ENCODE data around the gene TPRN. TPM values are rescaled to one million over a fixed set of nuclear protein-coding genes. Genes with fewer than 3 reads are reported as not detected.

TPRN gene
- total and polyA plus RNA-seq, 9 of the 15 experiments (the other 6 are each of a cell fraction or from before 2014, with no cell fraction given), result 0.31 to 31.9 (median 4.4) TPM

- TF ChIP-seq GTF2E2 (tag; IDR thresholded peaks at IDR 0.05), result no peak
- no peak for TF ChIP-seq DACH1 (IDR thresholded peaks at IDR 0.05; ENCODE audit: partially characterized antibody)
- no peak for TF ChIP-seq MIER1 (IDR thresholded peaks at IDR 0.05; ENCODE audit: low read depth)
- no peak for TF ChIP-seq ZNF316 (IDR thresholded peaks at IDR 0.05)
- no peak for TF ChIP-seq TCF3 (CRISPR knock-in tag; IDR thresholded peaks at IDR 0.05)
- TF ChIP-seq ZNF431 (CRISPR knock-in tag; IDR thresholded peaks at IDR 0.05), result no peak
Observed at GRCh38 chr9:137160054-137160425, 40.5 kb downstream of the TPRN start (continued).

GRCh38 chr9:137159105-137160053, 41.2 kb downstream of the TPRN start:
- ChIA-PET CTCF (ENCODE audit: low intra/inter-chr PET ratio) (no interaction called here), POLR2A (interaction anchor here (1.1 kb wide), 1 partner anchor 30 kb away, joined by 4 read pairs; no protein-coding TSS in a partner anchor)
- peak overlapping the region in 1 of 2 experiments; percentile 79; a peak in 2 of 4 replicates for H3K9ac ChIP-seq (ENCODE audit: insufficient read depth in 1 of 2, low read depth in 2 of 2, low read length in 2 of 2)
- no peak overlapping the region for H3K27ac ChIP-seq (ENCODE audit: extremely low read depth, low read depth, low read length)
- in situ Hi-C loops (cut with MboI), result no loop called here
- H3K9me1 ChIP-seq (ENCODE audit: control insufficient read depth, insufficient read depth, low read length), result no peaks in the 10 kb centered on the region
- H3K9me3 ChIP-seq (replicated peaks; ENCODE audit: control insufficient read depth, insufficient read depth, low read depth, low read length), result no peaks in the 10 kb centered on the region
- no peaks in the 10 kb centered on the region for H3K36me3 ChIP-seq (ENCODE audit: control insufficient read depth, insufficient read depth, low read length)
- DNase-seq (ENCODE audit: extremely low read depth in 1 of 4, low spot score in 3 of 4) (no peak), FAIRE-seq (peak; percentile 15), ATAC-seq (no peak)
- intact Hi-C loops (cut with micrococcal nuclease), result no loop called here
- WGBS (ENCODE audit: insufficient coverage, low coverage, missing lambda C conversion rate), result 12% methylated on average over 13 of the region's 14 CpGs
- H3K4me2 ChIP-seq (ENCODE audit: insufficient read depth, low read length), result no peak overlapping the region
- no TSS peak for BruUV-seq (replicated peaks)
- H3K4me3 ChIP-seq, result no peak overlapping the region
- H3K79me2 ChIP-seq (ENCODE audit: control insufficient read depth, insufficient read depth, low read length), result no peaks in the 10 kb centered on the region
- peaks cover 18 to 84% of the 10 kb centered on the region in 2 experiments; a peak in 4 of 5 replicates for H3K4me1 ChIP-seq (replicated peaks in 1 of 2; ENCODE audit: control insufficient read depth in 2 of 2, insufficient read depth in 2 of 2, low read length in 2 of 2)
- H2AFZ ChIP-seq (ENCODE audit: low read depth, low read length), result no peak overlapping the region
- 0 out of 2 replicates have a peak, but pooled peaks cover 8% of the 10 kb centered on the region for H4K20me1 ChIP-seq (replicated peaks; ENCODE audit: control insufficient read depth, insufficient read depth, low read length)
- peaks cover 0 to 2% of the 10 kb centered on the region in 2 experiments; a peak in 2 of 5 replicates for H3K27me3 ChIP-seq (ENCODE audit: control insufficient read depth in 2 of 2, insufficient read depth in 2 of 2, low read length in 2 of 2)
- TF ChIP-seq NFE2L1 (tag; IDR thresholded peaks at IDR 0.05; ENCODE audit: borderline replicate concordance, low read depth) (no peak), NR3C1 (CRISPR knock-in tag; IDR thresholded peaks at IDR 0.05) (no peak), RUNX1 (IDR thresholded peaks at IDR 0.05; ENCODE audit: low read depth) (no peak), UBTF (IDR thresholded peaks at IDR 0.05; ENCODE audit: borderline replicate concordance in 1 of 2, low read depth in 2 of 2, low read length in 2 of 2) (no peak), CREB3L1 (IDR thresholded peaks at IDR 0.05; ENCODE audit: borderline replicate concordance, low read depth) (no peak), ESRRB (CRISPR knock-in tag; IDR thresholded peaks at IDR 0.05; ENCODE audit: borderline replicate concordance) (no peak), PTBP1 (IDR thresholded peaks at IDR 0.05; ENCODE audit: low read depth, low read length) (no peak), NONO (IDR thresholded peaks at IDR 0.05; ENCODE audit: low read depth in 2 of 2, low read length in 1 of 2) (no peak)
